ENCODE results near the gene ZNF700.

ZNF700 gene

DNA sequence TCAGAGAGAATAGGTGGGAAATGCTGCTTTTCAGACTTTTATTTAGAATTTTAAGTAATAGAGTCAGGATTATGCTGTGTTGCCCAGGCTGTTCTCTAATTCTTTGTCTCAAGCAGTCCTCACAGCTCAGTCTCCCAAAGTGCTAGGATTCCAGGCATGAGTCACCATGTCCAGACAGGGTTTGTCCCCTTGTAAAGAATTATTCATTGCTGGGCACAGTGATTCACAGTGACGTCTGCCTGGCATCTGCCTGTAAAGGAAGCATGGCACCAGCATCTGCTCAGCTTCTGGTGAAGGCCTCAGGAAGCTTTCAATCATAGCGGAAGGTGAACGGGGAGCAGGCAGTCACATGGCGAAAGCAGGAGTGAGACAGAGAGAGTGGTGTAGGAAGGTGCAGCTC, 57.6 kb downstream of the ZNF700 start (continued):
- TF ChIP-seq ZFP37 (tag by site-specific recombination; IDR thresholded peaks at IDR 0.05) = no peak

DNA sequence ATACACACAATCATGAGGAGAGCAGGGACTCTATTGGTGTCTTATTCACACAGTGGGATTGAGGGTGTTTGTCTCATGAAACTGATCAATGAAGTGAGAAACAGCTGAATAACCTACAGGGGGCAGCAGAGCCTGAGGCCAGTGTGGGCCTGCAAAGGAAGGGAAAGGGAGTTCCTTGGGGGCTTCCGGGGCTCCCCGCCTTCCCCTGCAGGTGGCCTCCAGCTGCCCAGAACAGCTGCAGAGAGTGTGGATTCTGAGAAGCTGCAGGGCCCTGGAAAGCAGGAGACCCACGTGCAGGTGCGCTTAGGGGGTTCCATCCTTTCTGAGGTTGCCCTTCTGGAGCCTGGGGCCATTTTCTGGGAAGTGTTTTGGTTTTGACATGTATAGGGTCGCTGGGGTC, 60.1 kb downstream of the ZNF700 start:
- TF ChIP-seq SETDB1 (IDR thresholded peaks at IDR 0.05; ENCODE audit: insufficient read length, low read length) = no peak
- TF ChIP-seq ZNF24 (tag by site-specific recombination; IDR thresholded peaks at IDR 0.05) = no peak
- TF ChIP-seq ZNF223 (tag by site-specific recombination; IDR thresholded peaks at IDR 0.05) = no peak
- CTCF ChIA-PET = interaction anchor here (0.5 to 1.1 kb wide), 4 partner anchors 99 to 454 kb away, joined by 3 read pairs; no protein-coding TSS in a partner anchor
- Histone ChIP-seq H3K4me3 (ENCODE audit: low read depth, low read length) (no peak overlapping the region), H3K27ac (ENCODE audit: extremely low read depth, low read depth, low read length) (no peak overlapping the region), H3K36me3 (ENCODE audit: control insufficient read depth in 2 of 2, insufficient read depth in 1 of 2, low read length in 2 of 2) (no peaks in the 10 kb centered on the region), H3K4me1 (ENCODE audit: control insufficient read depth, insufficient read depth, low read length) (no peaks in the 10 kb centered on the region), H3K9me3 (ENCODE audit: control insufficient read depth, insufficient read depth, low read depth, low read length) (no peaks in the 10 kb centered on the region)
- POLR2A ChIA-PET = no interaction called here

DNA sequence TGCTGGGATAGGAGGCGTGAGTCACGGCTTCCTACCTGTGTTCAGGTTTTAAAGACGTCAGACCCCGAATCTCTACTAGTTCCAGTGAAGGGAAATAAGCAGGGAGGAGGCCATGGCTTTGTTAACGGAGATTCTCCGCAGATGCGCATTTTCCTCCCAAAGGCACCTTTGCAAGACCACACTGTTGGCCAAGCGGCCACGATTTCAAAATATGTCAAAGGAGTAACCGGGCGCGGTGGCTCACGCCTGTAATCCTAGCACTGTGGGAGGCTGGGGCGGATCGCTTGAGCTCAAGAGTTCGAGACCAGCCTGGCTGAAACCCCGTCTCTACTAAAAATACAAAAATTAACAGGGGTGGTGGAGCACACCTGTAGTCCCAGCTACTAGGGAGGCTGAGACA, 61.8 kb downstream of the ZNF700 start:
- no peak overlapping the region for H3K4me3 ChIP-seq (ENCODE audit: low read depth, low read length)
- H3K27ac ChIP-seq (ENCODE audit: extremely low read depth, low read depth, low read length) = no peak overlapping the region
- no peaks in the 10 kb centered on the region for H3K4me1 ChIP-seq (ENCODE audit: control insufficient read depth, insufficient read depth, low read length)
- H3K9me3 ChIP-seq (ENCODE audit: control insufficient read depth, insufficient read depth, low read depth, low read length) = no peaks in the 10 kb centered on the region
- H3K36me3 ChIP-seq (ENCODE audit: control insufficient read depth in 2 of 2, insufficient read depth in 1 of 2, low read length in 2 of 2) = no peaks in the 10 kb centered on the region
- TF ChIP-seq SP3 (tag by site-specific recombination; IDR thresholded peaks at IDR 0.05) (no peak), ZNF16 (tag by site-specific recombination; IDR thresholded peaks at IDR 0.05; ENCODE audit: low read depth) (no peak), MEIS1 (CRISPR knock-in tag; IDR thresholded peaks at IDR 0.05; ENCODE audit: borderline replicate concordance) (no peak), YY1 (tag by site-specific recombination; IDR thresholded peaks at IDR 0.05) (no peak), ZNF239 (tag by site-specific recombination; IDR thresholded peaks at IDR 0.05) (no peak), ZNF302 (tag by site-specific recombination; IDR thresholded peaks at IDR 0.05; ENCODE audit: low read depth) (no peak), OVOL3 (tag by site-specific recombination; IDR thresholded peaks at IDR 0.05) (no peak), ZNF426 (tag by site-specific recombination; IDR thresholded peaks at IDR 0.05) (no peak), KLF9 (tag by site-specific recombination; IDR thresholded peaks at IDR 0.05; ENCODE audit: low read depth) (no peak), ZNF404 (tag by site-specific recombination; IDR thresholded peaks at IDR 0.05) (no peak), ZNF433 (tag by site-specific recombination; IDR thresholded peaks at IDR 0.05; ENCODE audit: low read depth) (no peak), ZNF133 (tag by site-specific recombination; IDR thresholded peaks at IDR 0.05) (no peak), ZNF214 (tag by site-specific recombination; IDR thresholded peaks at IDR 0.05; ENCODE audit: borderline replicate concordance) (no peak), ZNF157 (tag by site-specific recombination; IDR thresholded peaks at IDR 0.05) (no peak), ZNF37A (tag by site-specific recombination; IDR thresholded peaks at IDR 0.05) (no peak), ZNF830 (tag by site-specific recombination; IDR thresholded peaks at IDR 0.05; ENCODE audit: low read depth) (no peak)
- TF ChIP-seq, protein P1, sequence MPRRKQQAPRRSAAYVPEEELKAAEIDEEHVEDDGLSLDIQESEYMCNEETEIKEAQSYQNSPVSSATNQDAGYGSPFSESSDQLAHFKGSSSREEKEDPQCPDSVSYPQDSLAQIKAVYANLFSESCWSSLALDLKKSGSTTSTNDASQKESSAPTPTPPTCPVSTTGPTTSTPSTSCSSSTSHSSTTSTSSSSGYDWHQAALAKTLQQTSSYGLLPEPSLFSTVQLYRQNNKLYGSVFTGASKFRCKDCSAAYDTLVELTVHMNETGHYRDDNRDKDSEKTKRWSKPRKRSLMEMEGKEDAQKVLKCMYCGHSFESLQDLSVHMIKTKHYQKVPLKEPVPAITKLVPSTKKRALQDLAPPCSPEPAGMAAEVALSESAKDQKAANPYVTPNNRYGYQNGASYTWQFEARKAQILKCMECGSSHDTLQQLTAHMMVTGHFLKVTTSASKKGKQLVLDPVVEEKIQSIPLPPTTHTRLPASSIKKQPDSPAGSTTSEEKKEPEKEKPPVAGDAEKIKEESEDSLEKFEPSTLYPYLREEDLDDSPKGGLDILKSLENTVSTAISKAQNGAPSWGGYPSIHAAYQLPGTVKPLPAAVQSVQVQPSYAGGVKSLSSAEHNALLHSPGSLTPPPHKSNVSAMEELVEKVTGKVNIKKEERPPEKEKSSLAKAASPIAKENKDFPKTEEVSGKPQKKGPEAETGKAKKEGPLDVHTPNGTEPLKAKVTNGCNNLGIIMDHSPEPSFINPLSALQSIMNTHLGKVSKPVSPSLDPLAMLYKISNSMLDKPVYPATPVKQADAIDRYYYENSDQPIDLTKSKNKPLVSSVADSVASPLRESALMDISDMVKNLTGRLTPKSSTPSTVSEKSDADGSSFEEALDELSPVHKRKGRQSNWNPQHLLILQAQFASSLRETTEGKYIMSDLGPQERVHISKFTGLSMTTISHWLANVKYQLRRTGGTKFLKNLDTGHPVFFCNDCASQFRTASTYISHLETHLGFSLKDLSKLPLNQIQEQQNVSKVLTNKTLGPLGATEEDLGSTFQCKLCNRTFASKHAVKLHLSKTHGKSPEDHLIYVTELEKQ (tag by site-specific recombination; IDR thresholded peaks at IDR 0.05; ENCODE audit: borderline replicate concordance) = no peak
- ChIA-PET POLR2A (interaction anchor here (0.8 to 2.7 kb wide), 4 partner anchors 63 to 189 kb away, joined by 3 to 8 read pairs (median 6); partner anchors contain the start of genes ZNF136, ZNF491 and ZNF69), CTCF (interaction anchor here (0.7 to 4.2 kb wide), 5 partner anchors 63 to 564 kb away, joined by 3 to 29 read pairs (median 8); partner anchors contain the start of genes ZNF20, ZNF491 and ZNF700)
